Measurements from ENCODE around the gene GPR42.
"Not testable (repeated sequence)": the region's sequence is repeated elsewhere in the genome, so short reads cannot be mapped to it uniquely, and the experiment has no call there.

The GPR42 gene

DNA sequence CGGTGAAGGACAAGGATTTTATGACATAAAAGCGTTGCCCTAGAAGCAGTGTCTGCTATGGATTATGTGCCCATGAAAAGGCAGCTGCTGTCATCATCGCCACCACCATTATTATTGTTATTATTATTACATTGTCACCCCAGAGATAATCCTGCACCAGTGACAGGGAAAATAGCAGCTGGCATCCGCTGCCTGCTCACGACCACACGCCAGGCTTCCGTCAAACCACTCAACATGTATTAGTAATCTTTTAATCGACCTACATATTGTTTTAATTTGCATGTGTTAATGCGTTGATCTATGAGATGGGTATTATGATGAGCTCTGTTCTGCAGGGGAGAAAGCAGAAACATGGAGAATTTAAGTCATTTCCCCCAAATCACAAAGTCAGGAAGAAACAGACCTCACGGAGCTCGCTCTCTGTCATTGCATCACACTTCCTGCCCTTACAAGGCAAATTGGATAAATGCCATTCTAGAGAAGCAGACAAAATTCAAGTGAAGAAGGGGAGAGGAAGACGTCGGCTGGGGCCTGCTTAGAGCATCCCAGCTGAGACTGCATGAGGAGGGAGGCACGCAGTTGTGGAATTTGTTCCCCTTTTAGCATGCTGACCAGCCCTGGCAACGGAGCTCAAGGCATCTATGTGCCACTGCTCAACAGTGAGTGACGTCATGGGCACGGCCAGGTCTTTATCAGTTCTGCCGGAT lies 12.8 kb upstream of the GPR42 start, which contains the start of gene FFAR3:
TSS of gene FFAR3 (plus strand) at position 594 of the 707 bp plus-strand sequence. CDS start 431 bp downstream, outside the sequence.
- Histone ChIP-seq H3K36me3 (ENCODE audit: control insufficient read depth in 2 of 2, insufficient read depth in 1 of 2, low read length in 2 of 2) (no peaks in the 10 kb centered on the region; a peak in 1 of 3 replicates), H3K27ac (ENCODE audit: extremely low read depth, low read depth, low read length) (no peak within 1 kb of the TSS), H3K4me1 (ENCODE audit: control insufficient read depth, insufficient read depth, low read length) (no peaks in the 10 kb centered on the region), H3K9me3 (ENCODE audit: control insufficient read depth, insufficient read depth, low read depth, low read length) (no peaks in the 10 kb centered on the region), H3K4me3 (ENCODE audit: low read depth, low read length) (no peak within 1 kb of the TSS)
- CTCF ChIA-PET: interaction anchor here (0.5 to 10.6 kb wide), 7 partner anchors 19 to 191 kb away, joined by 3 to 237 read pairs (median 6); partner anchors contain the start of gene KRTDAP
- POLR2A ChIA-PET: no interaction called here
- TF ChIP-seq SP2 (tag by site-specific recombination; IDR thresholded peaks at IDR 0.05): no peak
- TF ChIP-seq GLI2 (tag by site-specific recombination; IDR thresholded peaks at IDR 0.05; ENCODE audit: borderline replicate concordance, low read depth): no peak
- TF ChIP-seq ZNF223 (tag by site-specific recombination; IDR thresholded peaks at IDR 0.05): no peak
- TF ChIP-seq ZNF341 (tag by site-specific recombination; IDR thresholded peaks at IDR 0.05; ENCODE audit: low read depth): no peak
- TF ChIP-seq ZNF843 (tag by site-specific recombination; IDR thresholded peaks at IDR 0.05): no peak
- TF ChIP-seq ZNF423 (tag by site-specific recombination; IDR thresholded peaks at IDR 0.05): no peak
- TF ChIP-seq SCRT1 (tag by site-specific recombination; IDR thresholded peaks at IDR 0.05; ENCODE audit: borderline replicate concordance): no peak

DNA sequence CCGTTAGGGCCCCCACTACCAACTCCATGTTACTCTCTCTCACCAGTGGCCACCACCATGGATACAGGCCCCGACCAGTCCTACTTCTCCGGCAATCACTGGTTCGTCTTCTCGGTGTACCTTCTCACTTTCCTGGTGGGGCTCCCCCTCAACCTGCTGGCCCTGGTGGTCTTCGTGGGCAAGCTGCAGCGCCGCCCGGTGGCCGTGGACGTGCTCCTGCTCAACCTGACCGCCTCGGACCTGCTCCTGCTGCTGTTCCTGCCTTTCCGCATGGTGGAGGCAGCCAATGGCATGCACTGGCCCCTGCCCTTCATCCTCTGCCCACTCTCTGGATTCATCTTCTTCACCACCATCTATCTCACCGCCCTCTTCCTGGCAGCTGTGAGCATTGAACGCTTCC lies 12.0 kb upstream of the GPR42 start:
- POLR2A ChIA-PET; H3K4me3 ChIP-seq (ENCODE audit: low read depth, low read length); H3K9me3 ChIP-seq (ENCODE audit: control insufficient read depth, insufficient read depth, low read depth, low read length); H3K27ac ChIP-seq (ENCODE audit: extremely low read depth, low read depth, low read length); H3K4me1 ChIP-seq (ENCODE audit: control insufficient read depth, insufficient read depth, low read length); H3K36me3 ChIP-seq (ENCODE audit: control insufficient read depth in 2 of 2, insufficient read depth in 1 of 2, low read length in 2 of 2): not testable (repeated sequence)
- CTCF ChIA-PET: interaction anchor here (8.2 to 10.6 kb wide), 2 partner anchors 110 to 136 kb away, joined by 157 to 237 read pairs; partner anchors contain the start of gene KRTDAP

DNA sequence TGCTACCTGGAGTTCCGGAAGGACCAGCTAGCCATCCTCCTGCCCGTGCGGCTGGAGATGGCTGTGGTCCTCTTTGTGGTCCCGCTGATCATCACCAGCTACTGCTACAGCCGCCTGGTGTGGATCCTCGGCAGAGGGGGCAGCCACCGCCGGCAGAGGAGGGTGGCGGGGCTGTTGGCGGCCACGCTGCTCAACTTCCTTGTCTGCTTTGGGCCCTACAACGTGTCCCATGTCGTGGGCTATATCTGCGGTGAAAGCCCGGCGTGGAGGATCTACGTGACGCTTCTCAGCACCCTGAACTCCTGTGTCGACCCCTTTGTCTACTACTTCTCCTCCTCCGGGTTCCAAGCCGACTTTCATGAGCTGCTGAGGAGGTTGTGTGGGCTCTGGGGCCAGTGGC lies 11.5 kb upstream of the GPR42 start:
- H3K9me3 ChIP-seq (ENCODE audit: control insufficient read depth, insufficient read depth, low read depth, low read length); H3K27ac ChIP-seq (ENCODE audit: extremely low read depth, low read depth, low read length); CTCF ChIA-PET; H3K4me3 ChIP-seq (ENCODE audit: low read depth, low read length); H3K4me1 ChIP-seq (ENCODE audit: control insufficient read depth, insufficient read depth, low read length); H3K36me3 ChIP-seq (ENCODE audit: control insufficient read depth in 2 of 2, insufficient read depth in 1 of 2, low read length in 2 of 2); POLR2A ChIA-PET: not testable (repeated sequence)

GRCh38 chr19:35360081-35360480 lies 10.8 kb upstream of the GPR42 start:
- H3K4me3 ChIP-seq (ENCODE audit: low read depth, low read length); H3K4me1 ChIP-seq (ENCODE audit: control insufficient read depth, insufficient read depth, low read length); H3K36me3 ChIP-seq (ENCODE audit: control insufficient read depth in 2 of 2, insufficient read depth in 1 of 2, low read length in 2 of 2); H3K27ac ChIP-seq (ENCODE audit: extremely low read depth, low read depth, low read length); POLR2A ChIA-PET; H3K9me3 ChIP-seq (ENCODE audit: control insufficient read depth, insufficient read depth, low read depth, low read length): not testable (repeated sequence)
- CTCF ChIA-PET: interaction anchor here (1.7 to 3.5 kb wide), 2 partner anchors 135 to 150 kb away, joined by 5 to 23 read pairs; no protein-coding TSS in a partner anchor

- 0 out of 2 replicates have a peak, but pooled peaks have one; percentile 22 for TF ChIP-seq ZBTB17 (tag by site-specific recombination; IDR thresholded peaks at IDR 0.05)
- TF ChIP-seq ZNF341 (tag by site-specific recombination; IDR thresholded peaks at IDR 0.05; ENCODE audit: low read depth): no peak
- TF ChIP-seq ZNF449 (tag by site-specific recombination; IDR thresholded peaks at IDR 0.05): peak; percentile 30; the same call in 1 of the 2 replicates
- Histone ChIP-seq H3K4me3 (ENCODE audit: low read depth, low read length) (no peak overlapping the region), H3K9me3 (ENCODE audit: control insufficient read depth, insufficient read depth, low read depth, low read length) (no peaks in the 10 kb centered on the region), H3K36me3 (ENCODE audit: control insufficient read depth in 2 of 2, insufficient read depth in 1 of 2, low read length in 2 of 2) (no peaks in the 10 kb centered on the region; a peak in 1 of 3 replicates), H3K4me1 (ENCODE audit: control insufficient read depth, insufficient read depth, low read length) (no peaks in the 10 kb centered on the region), H3K27ac (ENCODE audit: extremely low read depth, low read depth, low read length) (no peak overlapping the region)
- POLR2A ChIA-PET: interaction anchor here (0.6 to 1.3 kb wide), 2 partner anchors 16 to 88 kb away, joined by 3 to 9 read pairs; no protein-coding TSS in a partner anchor
- CTCF ChIA-PET: interaction anchor here (0.6 to 7.1 kb wide), 9 partner anchors 7 to 342 kb away, joined by 3 to 54 read pairs (median 4); no protein-coding TSS in a partner anchor
Measured at GRCh38 chr19:35360880-35361420, 9.9 kb upstream of the GPR42 start.
